ENCODE measurements around the gene GAGE13.
"Not testable (repeated sequence)": the region's sequence is repeated elsewhere in the genome, so short reads cannot be mapped to it uniquely, and the experiment has no call there.

DNA sequence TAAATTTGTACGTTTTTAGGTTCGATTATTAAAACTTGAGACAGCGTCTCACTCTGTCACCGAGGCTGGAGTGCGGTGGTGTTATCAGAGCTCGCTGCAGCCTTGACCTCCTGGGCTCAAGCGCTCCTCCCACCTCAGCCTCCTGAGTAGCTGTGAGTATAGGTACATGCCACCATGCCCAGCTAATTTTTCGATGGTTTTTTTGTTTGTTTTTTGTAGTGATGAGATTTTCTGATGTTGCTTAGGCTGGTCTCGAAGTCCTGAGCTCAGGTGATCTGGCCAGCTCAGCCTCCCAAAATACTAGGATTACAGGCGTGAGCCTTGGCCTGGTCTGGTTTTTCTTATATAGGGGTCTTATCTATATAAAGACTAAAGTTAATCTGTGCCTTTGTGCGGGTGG is 961 bp upstream of the GAGE13 start:
- TF ChIP-seq, protein P1, sequence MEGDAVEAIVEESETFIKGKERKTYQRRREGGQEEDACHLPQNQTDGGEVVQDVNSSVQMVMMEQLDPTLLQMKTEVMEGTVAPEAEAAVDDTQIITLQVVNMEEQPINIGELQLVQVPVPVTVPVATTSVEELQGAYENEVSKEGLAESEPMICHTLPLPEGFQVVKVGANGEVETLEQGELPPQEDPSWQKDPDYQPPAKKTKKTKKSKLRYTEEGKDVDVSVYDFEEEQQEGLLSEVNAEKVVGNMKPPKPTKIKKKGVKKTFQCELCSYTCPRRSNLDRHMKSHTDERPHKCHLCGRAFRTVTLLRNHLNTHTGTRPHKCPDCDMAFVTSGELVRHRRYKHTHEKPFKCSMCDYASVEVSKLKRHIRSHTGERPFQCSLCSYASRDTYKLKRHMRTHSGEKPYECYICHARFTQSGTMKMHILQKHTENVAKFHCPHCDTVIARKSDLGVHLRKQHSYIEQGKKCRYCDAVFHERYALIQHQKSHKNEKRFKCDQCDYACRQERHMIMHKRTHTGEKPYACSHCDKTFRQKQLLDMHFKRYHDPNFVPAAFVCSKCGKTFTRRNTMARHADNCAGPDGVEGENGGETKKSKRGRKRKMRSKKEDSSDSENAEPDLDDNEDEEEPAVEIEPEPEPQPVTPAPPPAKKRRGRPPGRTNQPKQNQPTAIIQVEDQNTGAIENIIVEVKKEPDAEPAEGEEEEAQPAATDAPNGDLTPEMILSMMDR (IDR thresholded peaks at IDR 0.05; ENCODE audit: insufficient read depth, low read depth, low read length): not testable (repeated sequence)
- not testable (repeated sequence) for TF ChIP-seq EZH2 (IDR thresholded peaks at IDR 0.05; ENCODE audit: insufficient read depth, low read length)
